Measurements from ENCODE around the gene LTC4S. TPM values are rescaled to one million over a fixed set of nuclear protein-coding genes. Genes with fewer than 3 reads are reported as not detected.
A peak's percentile ranks its signal among the peaks of the same experiment; 100 is the strongest.

Gene LTC4S
- total RNA-seq, 1 donor from 2014 or later, result 5.0 TPM

GRCh38 chr5:179817890-179818745, 24.3 kb downstream of the LTC4S start:
- H3K9me3 Mint-ChIP-seq, result no peaks in the 10 kb centered on the region
- H3K27ac Mint-ChIP-seq, result peak overlapping the region; percentile 97
- no peak for DNase-seq (ENCODE audit: low spot score in 2 of 2, unreplicated experiment in 2 of 2)

GRCh38 chr5:179818746-179819295, 25.0 kb downstream of the LTC4S start:
- H3K9me3 Mint-ChIP-seq, result no peaks in the 10 kb centered on the region
- no peaks in the 10 kb centered on the region for H3K27me3 Mint-ChIP-seq (ENCODE audit: low read depth)
- peaks cover 36% of the 10 kb centered on the region for H3K4me1 Mint-ChIP-seq
- TF ChIP-seq CTCF (IDR thresholded peaks at IDR 0.05; ENCODE audit: unreplicated experiment), result no peak
- peak overlapping the region; percentile 64 for H3K4me3 Mint-ChIP-seq
- DNase-seq (ENCODE audit: low spot score in 2 of 2, unreplicated experiment in 2 of 2), result peak; percentile 67 to 79
- H3K27ac Mint-ChIP-seq, result peak overlapping the region; percentile 97
- peaks cover 7% of the 10 kb centered on the region for H3K36me3 Mint-ChIP-seq

More at GRCh38 chr5:179817890-179818745, 24.3 kb downstream of the LTC4S start:
- TF ChIP-seq CTCF (IDR thresholded peaks at IDR 0.05; ENCODE audit: unreplicated experiment), result no peak
- peaks cover 8% of the 10 kb centered on the region for H3K36me3 Mint-ChIP-seq
- H3K27me3 Mint-ChIP-seq (ENCODE audit: low read depth), result no peaks in the 10 kb centered on the region
- H3K4me3 Mint-ChIP-seq, result peak overlapping the region; percentile 64
- H3K4me1 Mint-ChIP-seq, result peaks cover 33% of the 10 kb centered on the region

GRCh38 chr5:179819296-179820126, 25.7 kb downstream of the LTC4S start:
- H3K4me1 Mint-ChIP-seq, result peaks cover 36% of the 10 kb centered on the region
- no peaks in the 10 kb centered on the region for H3K27me3 Mint-ChIP-seq (ENCODE audit: low read depth)
- no peaks in the 10 kb centered on the region for H3K9me3 Mint-ChIP-seq
- H3K27ac Mint-ChIP-seq, result peak overlapping the region; percentile 96
- H3K36me3 Mint-ChIP-seq, result peaks cover 6% of the 10 kb centered on the region
- H3K4me3 Mint-ChIP-seq, result peak overlapping the region; percentile 73
- DNase-seq (ENCODE audit: low spot score in 2 of 2, unreplicated experiment in 2 of 2), result peak in 1 of 2 experiments; percentile 62
- no peak for TF ChIP-seq CTCF (IDR thresholded peaks at IDR 0.05; ENCODE audit: unreplicated experiment)

GRCh38 chr5:179820127-179820482, 26.3 kb downstream of the LTC4S start:
- Mint-ChIP-seq H3K4me3 (peak overlapping the region; percentile 73), H3K4me1 (peaks cover 36% of the 10 kb centered on the region), H3K36me3 (peaks cover 10% of the 10 kb centered on the region), H3K27me3 (ENCODE audit: low read depth) (no peaks in the 10 kb centered on the region), H3K27ac (peak overlapping the region; percentile 96), H3K9me3 (no peaks in the 10 kb centered on the region)
- DNase-seq (ENCODE audit: low spot score in 2 of 2, unreplicated experiment in 2 of 2), result no peak
- no peak for TF ChIP-seq CTCF (IDR thresholded peaks at IDR 0.05; ENCODE audit: unreplicated experiment)

GRCh38 chr5:179820483-179821297, 26.9 kb downstream of the LTC4S start, which contains the start of gene SQSTM1:
Gene SQSTM1 (plus strand): TSS chr5:179820905. CDS start chr5:179820937, 32 bp downstream.
- Mint-ChIP-seq H3K27me3 (ENCODE audit: low read depth) (no peaks in the 10 kb centered on the region), H3K4me1 (peaks cover 36% of the 10 kb centered on the region), H3K9me3 (no peaks in the 10 kb centered on the region), H3K4me3 (peak within 1 kb of the TSS; percentile 97), H3K27ac (peak within 1 kb of the TSS; percentile 99), H3K36me3 (peaks cover 14% of the 10 kb centered on the region)
- peak; percentile 12 for TF ChIP-seq CTCF (IDR thresholded peaks at IDR 0.05; ENCODE audit: unreplicated experiment)
- DNase-seq (ENCODE audit: low spot score in 2 of 2, unreplicated experiment in 2 of 2), result peak; percentile 77 to 89
